GM21825 (cell line): Measurements from ENCODE around the gene PARM1.

ENCODE experiments used
- ATAC-seq: cut with Tn5 transposase; IDR thresholded peaks from one replicate; pipeline ENCODE4 v1.9.1; 2021; ENCODE audit warnings: mild to moderate bottlenecking, moderate library complexity; ENCODE audit not compliant: unreplicated experiment

The PARM1 gene

DNA sequence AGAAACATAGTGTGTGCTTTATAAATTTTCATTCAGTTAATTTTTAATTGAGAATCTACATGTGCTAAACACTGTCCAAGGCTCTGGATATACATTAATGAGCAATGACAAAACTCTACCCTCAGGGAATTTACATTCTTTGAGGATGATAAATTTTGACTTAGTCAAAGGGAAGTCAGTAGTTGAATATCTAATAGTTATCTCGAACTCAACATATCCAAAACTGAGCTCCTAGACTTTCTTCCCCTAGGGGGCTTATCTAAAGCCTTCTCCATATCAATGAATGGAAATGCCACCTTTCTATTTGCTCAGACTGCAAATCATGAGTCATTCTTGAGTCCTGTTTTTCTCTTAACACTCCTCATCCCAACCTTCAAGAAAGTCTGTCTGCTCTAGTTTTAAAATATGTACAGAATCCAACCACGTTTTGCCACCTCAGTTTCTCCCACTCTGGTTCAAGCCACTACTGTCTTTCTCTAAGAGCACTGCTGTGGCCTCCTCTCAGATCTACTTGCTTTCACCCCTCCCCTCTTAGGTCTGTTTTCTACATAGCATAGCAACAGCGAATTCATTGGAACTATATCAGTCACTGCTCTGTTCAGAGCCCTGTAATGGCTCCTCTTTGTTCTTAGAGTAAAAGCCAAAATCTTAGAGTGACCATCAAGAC lies 9.5 kb downstream of the PARM1 start:
- no peak for ATAC-seq

DNA sequence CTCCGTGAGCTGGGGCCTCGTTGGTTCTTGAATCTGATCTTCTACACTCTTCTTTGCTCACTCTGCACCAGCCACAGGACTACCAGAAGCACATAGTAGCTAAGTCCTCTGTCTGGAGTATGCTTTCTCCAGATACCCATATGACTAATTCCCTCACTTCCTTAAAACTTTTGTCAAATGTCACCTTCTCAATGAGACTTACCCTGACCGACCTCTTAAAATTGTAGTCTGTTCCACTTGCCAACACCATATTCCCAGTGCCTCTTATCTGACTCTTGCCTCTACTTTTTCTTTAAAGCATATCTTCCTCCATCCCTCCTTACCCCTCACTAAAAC lies 10.0 kb downstream of the PARM1 start:
- ATAC-seq, result no peak

DNA sequence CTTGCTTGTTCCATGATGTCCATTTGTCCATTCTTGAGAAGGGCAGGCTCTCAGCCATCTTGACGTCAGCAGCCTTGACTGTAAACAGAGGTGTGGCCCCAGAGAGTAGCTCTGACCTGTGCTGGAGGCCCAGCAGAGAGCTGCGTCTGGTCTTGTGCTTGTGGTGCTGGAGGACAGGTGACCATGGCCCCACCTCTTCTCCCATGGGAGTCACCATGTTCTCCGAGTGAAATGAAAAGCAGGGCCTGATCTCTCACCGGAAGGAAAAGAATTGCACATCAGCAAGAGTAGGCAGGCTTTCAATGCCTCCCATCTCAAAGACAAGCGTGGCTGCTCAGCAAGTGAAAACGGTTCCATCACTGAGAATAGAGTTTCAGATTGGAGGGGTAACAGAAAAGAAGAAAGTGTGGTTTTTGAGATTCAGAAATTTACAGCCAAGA lies 11.5 kb downstream of the PARM1 start:
- ATAC-seq, result no peak

DNA sequence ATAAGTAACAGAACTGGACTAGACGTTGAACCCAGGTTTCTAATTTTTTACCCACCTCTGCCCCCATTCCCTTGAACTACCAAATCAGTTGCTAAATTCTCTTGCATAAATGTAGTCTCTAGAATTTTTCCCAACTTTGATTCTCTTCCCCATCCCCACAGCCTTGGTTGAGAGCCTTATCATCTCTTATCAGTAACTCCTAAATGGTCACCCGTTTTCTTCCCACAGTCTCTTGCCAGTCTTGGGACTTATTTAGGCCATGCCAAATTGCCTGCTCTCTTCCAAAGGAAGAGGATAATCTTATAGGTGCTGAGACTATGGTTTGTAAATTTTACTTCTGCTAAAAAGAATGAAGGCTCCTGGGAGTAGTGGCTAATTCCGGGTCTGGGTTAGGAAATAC lies 13.3 kb downstream of the PARM1 start:
- ATAC-seq, result no peak

DNA sequence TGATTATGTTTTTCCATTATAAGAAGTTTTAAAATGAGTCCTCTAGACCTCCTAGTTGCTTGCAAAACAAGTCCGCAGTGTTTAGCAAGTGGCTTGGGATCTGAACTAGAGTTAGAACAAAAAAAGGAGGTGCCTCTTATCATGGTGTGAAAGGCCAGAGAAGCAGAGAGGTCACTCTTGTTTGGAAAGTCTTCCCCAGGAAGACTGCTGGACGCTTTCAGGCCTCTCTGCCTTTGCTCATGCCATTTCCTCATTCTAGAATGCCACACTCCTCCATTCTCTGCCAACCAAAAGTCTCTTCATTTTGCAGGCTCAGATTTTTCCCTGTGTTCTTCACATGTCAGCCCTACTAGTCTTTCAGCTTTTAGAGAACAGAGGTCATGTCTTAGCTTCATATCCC lies 14.9 kb downstream of the PARM1 start:
- no peak for ATAC-seq

DNA sequence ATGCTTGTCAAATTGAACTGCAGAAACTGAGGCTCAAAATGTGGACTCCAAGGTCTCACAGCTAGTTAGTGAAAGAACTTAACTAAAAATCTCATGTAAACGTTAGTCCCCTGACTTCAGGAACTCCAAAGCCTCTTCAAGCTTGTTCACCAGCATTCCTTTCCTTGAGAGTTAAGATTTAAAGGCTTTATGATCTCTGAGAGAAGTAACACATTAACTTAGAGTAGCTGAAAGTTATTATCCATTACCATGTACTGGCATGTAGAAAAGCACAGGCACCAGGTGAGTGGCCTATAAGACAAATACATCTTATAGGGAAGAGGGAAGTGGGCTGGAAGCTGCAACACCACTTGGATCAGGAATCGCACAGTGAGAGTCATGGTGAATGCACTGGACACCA lies 15.3 kb downstream of the PARM1 start:
- no peak for ATAC-seq

DNA sequence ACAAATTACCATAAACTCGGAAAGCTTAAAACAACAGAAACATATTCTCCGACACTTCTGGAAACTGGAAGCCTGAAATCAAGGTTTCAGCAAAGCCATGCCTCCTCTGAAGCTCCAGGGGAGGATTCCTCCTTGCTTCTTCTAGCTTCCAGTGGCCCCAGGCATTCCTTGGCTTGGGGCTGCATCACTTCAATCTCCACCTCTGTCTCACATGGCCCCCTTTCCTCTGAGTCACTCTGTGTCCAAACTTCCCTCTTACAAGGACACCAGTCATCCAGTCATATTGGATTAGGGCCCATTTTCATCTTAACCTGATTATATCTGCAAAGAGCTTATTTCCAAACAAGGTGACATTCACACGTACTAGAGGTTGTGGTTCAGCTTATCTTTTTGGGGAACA lies 17.3 kb downstream of the PARM1 start:
- ATAC-seq, result no peak

DNA sequence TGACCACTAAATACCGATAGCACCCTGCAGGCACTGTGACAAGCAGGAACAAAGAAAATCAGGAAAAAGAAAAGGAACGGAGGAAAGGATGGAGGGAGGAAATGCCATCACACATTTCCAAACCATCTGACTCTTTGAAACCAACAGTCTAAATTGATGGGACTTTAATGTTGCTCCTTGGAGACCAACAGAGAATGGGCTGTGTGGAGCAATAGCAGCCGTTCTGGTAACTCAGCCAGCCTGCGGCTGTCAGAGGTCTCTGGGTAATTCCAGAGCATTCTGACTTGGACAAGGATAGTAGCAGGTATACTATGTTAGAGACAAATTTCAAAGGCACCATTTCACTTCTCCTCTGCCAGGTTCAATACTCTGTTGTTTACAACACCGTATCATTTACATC lies 18.0 kb downstream of the PARM1 start:
- ATAC-seq, result no peak

DNA sequence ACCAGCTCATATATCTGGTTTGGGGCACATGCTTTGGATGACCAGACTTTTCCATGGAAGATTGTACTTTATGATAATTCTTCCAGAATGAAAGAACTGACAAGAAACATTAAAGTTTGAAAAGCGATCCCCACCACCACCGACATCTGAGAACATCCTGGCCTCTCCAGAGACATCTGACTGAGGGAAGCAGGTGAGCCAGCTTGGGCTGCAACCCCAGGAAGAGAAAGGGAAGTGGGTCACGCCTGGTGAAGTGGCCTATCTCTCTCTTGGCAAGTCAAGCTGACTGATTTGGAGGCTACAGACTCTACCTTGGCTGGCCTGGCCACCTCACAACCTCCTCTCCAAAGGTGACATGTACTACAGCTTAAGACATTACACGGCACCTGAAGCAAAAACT lies 20.7 kb downstream of the PARM1 start:
- ATAC-seq, result no peak

DNA sequence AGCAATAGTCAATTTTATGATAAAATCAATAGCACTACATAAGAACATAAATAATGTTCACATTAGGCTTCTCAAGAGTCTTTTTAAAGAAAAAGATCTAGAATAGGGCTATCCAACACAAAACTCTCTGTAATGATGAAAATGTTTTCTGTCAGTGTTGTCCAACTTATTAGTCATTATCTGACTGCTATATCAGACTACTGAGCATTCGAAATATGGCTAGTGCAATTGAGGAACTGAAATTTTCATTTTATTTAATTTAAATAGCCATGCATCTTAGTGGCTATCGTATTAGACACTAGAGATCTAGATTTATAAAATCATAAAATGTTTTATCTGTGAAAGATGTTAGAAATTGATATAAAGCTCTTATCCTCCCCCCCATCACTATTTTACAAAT lies 26.0 kb downstream of the PARM1 start:
- ATAC-seq, result no peak

DNA sequence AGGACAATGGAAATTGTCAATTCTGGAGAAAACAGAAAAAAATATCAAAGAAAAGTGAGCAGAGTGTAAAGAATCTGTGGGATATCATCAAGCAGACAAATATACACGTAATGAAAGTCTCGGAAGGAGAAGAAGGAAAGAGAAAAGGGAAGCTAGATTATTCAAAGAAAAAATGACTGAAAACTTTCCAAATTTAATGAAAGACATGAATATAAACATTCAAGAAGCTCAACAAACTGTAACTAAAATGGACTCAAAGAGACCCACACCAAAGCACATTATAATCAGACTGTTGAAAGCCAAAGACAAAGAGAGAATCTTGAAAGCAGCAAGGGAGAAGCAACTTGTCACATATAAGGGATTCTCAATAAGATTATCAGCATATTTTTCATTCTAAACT lies 28.3 kb downstream of the PARM1 start:
- ATAC-seq, result no peak

DNA sequence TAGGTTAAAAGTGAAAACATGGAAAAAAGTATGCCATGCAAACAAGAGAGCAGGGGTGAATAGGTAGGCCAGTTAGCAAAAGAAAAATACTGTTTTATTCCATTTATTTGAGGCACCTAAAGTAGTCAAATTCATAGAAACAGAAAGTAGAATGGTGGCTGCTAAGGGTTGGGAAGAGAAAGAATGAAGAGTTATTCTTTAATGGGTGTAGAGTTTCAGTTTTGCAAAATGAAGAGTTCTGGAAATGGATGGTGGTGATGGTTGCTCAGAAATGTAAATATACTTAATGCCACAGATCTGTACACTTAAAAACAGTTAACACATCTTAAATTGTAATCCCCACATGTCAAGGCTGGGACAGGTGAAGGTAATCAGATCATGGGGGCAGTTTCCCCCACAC lies 29.7 kb downstream of the PARM1 start:
- no peak for ATAC-seq

DNA sequence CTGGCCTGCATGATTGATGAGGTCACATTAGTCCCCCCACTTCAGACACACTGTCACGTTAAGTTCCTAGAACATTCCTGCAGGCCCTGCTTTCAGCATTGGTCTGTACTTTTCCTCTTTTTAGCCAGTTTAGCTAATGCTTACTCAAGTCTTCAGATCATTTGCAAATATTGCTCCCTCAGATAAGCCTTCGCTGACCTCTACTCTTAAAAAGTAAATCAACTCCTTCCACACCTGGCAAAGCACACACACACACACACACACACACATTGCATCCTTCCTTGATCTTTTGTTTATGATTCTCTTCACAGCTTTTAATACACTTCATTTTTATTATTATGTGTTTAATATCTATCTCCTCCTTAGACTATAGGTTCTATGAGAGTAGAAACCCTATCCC lies 31.4 kb downstream of the PARM1 start:
- ATAC-seq, result no peak

DNA sequence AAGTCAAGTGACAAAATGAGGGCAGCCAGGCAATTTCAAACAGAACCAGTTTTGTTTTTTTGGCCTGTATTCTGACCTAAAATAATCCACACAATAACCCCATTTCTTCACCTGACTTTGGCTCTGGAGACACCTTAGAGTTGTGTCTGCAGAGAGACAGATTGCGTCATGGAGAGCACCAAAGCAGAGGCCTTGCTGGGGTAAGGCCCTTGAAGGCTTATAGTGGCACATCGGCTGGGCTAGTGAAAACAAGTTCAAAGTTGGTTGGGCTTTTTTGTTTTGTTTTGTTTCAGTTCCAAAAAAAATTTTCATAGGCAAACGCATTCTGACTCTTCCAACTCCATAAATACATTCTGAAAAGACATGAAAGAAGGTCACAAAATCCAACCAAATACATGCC lies 34.4 kb downstream of the PARM1 start:
- ATAC-seq, result no peak

DNA sequence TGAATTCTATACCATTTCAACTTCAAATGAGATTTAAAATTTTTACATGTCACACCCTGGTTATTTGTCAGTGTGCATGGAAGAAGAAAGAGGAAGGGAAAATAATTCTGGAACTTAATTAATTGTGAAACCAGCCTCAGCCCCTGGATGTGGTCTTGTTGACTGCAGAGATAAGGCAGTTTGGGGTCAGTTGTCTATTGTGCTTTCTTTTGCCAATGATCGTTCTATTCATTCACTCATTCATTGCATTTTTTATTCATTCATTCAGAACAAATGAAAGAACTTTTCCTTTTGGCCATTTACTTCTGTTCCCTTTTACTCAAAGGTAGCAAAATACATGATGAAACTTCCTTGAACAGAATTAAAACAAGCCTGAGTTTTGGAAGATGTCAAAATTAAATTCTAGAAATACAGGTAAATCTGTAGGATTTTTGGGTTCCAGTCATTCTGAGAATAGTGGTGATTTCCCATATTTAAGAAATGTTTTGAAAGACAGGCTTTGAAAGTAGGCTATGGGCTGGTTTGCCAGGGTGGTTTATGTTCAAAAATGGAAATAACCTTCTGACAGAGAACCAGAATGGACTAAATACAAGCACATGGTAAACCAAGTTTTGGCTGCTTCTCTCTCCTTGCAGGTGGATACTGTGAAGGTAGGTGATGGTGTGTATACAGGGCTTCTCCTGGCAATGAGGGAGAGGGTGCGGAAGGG lies 35.7 kb downstream of the PARM1 start:
- ATAC-seq, result peak; percentile 70

DNA sequence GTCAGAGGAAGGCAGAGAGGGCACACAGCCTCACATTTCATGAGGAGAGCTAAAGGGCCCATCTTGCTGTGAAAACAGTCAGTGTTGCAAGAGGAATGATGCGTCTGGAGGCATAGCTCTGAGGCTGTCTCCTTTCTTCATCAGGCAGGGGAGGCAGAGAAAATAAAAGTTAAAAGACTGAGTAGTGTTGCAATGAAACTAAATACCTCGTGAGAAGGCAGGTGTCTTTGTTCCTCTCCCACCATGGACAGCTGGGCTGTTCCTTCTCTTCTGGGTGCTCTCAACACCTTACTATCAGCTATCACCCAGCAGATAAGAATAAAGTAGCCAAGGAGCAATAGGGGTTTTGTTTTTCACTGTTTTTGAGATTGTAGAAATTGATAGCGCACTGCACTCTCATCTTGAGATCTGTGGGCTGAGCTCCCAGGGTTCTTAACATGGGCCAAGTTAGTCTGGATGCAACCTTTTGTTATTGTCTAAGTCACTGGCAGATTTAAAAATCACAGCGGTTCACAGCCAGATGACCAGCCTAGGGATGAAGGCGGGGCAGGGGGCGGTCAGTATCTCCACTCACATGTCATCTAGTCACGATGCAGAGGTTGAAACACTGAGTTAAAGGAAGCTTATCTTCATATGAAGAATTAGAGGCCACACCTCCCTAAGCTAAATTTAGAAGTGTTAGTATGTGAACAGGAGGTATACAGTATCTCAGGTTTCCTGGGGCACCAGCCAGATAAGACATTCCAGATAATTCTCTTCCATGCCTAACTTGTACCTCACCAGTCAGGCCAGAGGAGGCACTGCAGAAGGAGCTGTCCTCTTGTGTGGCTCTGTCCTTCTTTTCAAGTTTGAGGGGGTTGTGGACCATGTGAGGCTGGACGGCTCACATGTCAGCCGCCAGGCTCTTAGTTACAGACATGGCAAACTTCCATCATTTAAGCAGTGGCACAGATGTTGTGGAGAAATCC lies 36.9 kb downstream of the PARM1 start:
- no peak for ATAC-seq

DNA sequence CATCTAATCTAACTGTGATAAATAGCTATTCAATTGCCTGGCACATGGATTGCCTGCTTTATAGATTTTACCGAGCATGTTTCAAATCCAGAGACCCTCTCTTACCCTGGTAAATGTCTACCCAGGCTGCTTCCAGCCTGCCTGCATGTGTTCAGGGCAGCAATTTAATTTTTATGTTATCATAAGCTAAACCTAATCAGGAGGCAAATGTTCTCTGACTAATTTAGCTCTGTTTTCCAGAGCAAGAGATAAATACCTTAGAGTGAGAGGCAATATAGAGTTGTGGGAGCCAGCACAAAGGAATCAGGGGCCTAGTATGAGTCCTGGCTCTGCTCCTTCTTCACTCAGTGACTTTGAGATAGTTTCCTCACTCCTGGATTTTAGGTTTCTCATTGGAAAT lies 37.7 kb downstream of the PARM1 start:
- ATAC-seq, result no peak

DNA sequence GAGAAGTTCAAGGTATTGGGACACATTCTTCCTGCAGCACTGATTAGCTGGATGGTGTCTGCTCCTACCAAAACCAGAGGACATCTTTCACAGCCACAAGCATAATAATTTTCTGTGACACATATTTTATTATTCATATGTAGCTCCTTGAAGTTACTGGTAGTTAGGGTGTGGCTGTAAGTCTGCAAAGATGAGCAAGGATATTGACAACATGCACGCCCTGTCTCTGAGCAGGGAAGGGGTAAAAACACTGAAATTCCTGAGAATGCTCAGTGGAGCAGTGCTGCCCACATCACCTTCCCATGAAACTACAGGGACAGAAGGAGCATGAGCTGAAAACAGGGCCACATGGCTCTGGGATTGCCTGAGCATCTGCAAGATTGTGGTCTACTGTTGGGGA lies 38.9 kb downstream of the PARM1 start:
- ATAC-seq, result no peak

DNA sequence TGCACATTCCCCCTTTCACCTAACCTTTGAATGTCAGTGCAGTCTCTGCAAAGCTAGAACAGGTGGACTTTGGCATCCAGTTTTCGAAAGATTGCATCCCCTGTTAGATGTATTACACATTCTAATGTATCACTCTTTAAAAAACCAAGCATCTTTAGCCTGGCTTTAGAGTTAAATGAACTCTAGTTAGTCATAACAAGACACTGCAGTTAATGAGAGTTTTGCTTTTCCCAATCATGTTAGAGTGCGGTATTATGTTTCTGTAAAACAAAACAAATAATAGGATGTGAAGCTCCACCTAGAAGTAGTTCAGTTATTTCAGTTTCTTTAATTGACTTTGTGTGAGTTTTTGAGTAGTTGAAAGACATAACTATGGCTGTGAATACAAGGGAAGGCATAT lies 42.2 kb downstream of the PARM1 start:
- ATAC-seq, result no peak

DNA sequence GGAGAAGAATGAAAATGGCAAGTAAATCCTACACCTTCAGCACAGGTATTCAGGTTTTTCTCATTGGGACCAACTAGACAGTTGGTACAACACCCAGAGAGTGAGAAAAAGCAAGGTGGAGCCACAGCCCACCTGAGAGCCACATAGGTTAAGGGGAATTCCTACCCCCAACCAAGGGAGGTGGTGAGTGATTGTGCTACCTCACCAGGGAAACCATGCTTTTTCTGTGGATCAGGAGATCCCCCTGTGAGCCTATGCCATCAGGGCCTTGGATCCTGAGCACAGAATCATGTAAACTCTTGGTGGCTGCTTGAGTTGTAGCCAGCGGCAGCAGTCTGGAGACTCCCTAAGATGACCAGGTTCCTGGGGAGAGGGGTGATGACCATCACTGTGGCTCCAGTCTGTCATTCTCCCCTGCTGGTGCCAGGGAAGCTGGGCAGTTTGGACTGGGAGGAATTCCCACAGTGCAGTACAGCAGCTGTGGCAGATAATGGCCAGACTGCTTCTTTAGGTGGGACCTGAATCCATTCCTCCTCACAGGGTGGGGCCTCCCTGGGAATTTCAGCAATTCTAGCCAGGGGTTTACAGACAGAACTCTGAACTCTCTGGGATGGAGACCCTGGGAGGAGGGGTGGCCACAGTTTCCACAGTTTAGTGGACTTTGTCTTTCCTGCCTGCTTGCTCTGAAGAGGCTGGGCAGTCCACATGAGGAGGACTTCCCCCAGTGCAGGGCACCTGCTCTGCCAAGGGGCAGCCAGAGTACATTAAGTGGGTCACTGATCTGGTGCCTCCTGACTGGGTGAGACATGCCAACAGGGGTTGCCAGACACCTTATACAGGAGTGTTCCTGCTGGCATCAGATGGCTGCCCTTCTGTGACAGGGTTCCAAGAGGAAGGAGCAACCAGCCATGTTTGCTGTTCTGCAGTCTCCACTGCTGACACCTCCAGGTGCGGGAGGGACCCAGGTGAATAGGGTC lies 43.2 kb downstream of the PARM1 start:
- no peak for ATAC-seq
